GM19023 (cell line): ENCODE results near the gene MECR.

Experiments
- ATAC-seq: cut with Tn5 transposase; IDR thresholded peaks from one replicate; pipeline ENCODE4 v1.9.1; 2021; ENCODE audit warnings: mild to moderate bottlenecking, moderate library complexity; ENCODE audit not compliant: unreplicated experiment

The MECR gene

DNA sequence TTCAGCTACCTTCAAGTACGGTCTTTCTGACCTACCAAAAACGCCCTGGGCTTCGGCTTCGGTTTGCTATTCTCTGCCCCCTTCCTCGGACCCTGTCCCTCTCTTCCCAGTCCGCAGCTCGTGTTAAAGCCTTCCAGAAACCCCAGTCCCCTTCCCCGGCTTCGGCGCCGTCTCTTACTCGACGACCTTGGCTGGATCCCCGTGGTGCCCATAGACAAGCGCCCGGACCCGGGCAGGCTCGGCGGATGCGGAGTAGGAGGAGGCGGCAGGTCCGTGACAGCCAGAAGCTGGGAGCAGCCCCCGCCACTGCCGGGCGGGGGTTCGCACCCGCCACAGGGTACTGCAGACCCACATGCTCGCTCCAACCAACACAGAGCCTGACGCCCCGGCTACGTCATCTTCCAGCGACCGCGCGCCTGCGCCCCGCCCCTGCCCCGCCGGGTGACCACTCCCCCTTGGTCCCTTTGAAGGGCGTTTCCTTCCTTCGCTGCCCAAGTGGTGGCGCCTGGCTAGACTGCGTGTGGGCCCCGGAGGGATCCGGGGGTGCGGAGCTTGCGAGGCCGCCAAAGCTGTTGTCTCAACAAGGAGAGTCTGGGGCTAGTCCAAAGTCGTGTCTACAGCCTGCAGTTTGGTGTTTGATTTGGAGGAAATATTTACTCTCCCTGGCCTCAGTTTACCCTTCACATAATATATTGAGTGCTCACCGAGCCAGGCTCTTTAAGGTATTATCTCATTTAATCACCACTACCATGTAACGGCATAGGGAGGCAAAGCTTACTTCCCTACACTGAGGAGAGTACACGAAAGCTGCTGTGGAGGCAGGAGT is at the start of gene MECR:
MECR (minus strand) TSS at position 382 of the 826 bp plus-strand sequence; CDS start at position 354, 28 bp downstream.
- peak; percentile 87 for ATAC-seq

DNA sequence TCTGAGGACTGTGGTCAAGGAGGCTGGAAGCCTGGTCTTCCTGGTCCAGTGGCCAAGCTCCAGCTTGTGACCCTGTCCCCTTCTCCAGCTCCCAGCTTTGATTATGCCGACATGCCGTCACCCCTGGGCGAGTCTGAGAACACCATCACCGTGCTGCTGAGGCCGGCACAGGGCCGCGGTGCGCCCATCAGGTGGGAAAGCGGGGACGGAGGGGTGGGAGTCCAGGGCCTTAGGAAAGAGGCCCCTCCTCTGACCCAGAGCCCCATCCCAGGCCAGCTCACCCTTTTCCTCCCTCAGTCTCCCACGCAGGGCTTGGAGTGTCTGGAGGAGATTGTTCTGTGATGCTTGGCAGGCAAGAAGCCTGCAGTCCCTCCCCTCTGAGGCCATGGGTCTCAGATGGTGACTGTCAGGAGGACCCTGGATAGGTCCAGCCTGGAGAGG is 49.2 kb upstream of the MECR start:
- no peak for ATAC-seq

GRCh38 chr1:29279406-29279805 is 48.7 kb upstream of the MECR start:
- ATAC-seq: no peak

- ATAC-seq: no peak
Measured at GRCh38 chr1:29278124-29278523, 47.4 kb upstream of the MECR start.

- no peak for ATAC-seq
Measured at GRCh38 chr1:29275435-29275834, 44.7 kb upstream of the MECR start.

DNA sequence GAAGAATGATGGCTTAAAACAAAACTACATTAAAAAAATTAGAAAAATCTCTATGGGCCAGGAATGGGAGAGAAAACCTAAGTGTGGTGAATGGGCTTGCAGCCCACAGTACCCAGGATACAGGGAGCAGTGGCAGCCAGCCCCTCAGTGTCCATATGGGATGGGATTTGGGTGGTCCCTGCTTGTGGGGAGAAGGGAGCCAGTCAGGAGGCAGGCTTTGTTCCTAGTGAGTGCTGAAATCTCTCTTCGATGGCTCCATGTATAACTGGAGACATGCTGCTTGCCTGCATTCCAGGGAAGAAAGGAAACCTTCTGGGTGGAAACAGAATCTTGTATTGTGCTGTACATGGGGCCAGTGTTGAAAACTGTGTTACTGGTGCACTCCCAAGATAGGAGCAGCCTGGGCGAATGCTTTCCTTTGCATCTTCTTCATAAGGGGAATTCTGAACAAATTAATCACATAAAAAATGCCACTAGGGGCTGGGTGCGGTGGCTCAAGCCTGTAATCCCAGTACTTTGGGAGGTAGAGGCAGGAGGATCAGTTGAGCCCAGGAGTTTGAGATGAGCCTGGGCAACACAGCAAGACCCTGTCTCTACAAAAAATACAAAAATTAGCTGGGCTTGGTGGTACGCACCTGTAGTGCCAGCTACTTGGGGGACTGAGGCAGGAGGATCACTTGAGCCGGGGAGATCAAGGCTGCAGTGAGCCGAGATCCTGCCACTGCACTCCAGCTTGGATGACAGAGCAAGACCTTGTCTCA is 41.6 kb upstream of the MECR start:
- no peak for ATAC-seq

- no peak for ATAC-seq
Measured at GRCh38 chr1:29271724-29272123, 41.0 kb upstream of the MECR start.

DNA sequence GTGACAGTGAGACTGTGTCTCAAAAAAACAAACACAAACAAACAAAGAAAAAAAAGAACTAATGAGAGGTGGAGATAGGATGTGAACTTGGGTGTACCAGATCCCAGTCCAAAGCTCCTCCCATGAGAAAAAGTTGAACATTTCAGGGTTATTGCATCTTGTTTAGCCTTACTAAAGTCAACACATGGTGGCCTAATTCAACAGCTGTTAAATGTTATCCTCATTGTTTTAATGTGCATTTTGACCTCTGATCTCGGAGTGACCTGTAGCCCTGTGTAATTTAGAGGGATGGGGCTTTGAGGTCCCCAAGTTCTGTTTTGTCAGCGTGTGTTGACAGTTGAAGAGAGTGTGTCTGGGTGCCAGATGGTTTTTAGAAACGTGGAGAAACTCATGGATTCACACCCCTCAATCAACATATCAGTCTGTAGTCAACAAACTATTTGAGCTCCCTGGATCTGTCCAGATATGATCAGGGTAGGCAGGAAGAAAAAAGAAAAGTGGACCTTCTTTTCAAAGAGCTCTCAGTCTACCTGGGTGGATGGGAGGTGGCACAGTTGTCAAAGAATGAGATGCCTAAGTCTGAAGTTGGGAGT is 40.3 kb upstream of the MECR start:
- no peak for ATAC-seq

DNA sequence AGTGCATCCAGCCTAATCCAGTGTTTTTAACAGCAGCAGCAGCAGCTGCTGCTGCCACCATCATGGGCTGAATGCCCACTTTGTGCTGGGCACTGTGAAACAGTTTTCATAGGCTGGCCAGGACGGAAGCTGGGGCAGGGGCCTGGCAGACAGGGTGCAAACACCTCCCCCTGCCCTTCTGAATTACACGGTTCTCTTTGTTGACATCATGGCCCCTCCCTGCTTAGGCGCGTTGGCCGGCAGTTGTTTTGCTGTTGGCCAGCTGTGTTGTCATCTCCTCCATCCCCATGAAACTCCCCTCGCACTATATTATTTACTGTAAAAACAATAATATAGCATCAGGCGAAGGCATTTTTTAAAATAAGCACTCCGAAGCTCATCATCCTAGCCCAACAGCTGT is 38.6 kb upstream of the MECR start:
- no peak for ATAC-seq

- no peak for ATAC-seq
Measured at GRCh38 chr1:29267321-29268070, 36.8 kb upstream of the MECR start.

GRCh38 chr1:29266912-29267311 is 36.2 kb upstream of the MECR start:
- no peak for ATAC-seq

- ATAC-seq: no peak
Measured at GRCh38 chr1:29264773-29265389, 34.1 kb upstream of the MECR start.

DNA sequence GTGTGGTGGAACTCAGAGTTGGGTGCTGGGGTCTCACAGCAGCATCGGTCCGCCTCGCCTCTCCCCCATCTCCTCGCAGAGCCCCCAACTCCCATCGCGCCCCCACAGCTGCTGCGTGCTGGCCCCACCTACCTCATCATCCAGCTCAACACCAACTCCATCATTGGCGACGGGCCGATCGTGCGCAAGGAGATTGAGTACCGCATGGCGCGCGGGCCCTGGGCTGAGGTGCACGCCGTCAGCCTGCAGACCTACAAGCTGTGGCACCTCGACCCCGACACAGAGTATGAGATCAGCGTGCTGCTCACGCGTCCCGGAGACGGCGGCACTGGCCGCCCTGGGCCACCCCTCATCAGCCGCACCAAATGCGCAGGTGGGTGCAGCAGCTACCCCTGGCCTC is 29.8 kb upstream of the MECR start:
- no peak for ATAC-seq

GRCh38 chr1:29259802-29260441 is 29.2 kb upstream of the MECR start:
- ATAC-seq: no peak

DNA sequence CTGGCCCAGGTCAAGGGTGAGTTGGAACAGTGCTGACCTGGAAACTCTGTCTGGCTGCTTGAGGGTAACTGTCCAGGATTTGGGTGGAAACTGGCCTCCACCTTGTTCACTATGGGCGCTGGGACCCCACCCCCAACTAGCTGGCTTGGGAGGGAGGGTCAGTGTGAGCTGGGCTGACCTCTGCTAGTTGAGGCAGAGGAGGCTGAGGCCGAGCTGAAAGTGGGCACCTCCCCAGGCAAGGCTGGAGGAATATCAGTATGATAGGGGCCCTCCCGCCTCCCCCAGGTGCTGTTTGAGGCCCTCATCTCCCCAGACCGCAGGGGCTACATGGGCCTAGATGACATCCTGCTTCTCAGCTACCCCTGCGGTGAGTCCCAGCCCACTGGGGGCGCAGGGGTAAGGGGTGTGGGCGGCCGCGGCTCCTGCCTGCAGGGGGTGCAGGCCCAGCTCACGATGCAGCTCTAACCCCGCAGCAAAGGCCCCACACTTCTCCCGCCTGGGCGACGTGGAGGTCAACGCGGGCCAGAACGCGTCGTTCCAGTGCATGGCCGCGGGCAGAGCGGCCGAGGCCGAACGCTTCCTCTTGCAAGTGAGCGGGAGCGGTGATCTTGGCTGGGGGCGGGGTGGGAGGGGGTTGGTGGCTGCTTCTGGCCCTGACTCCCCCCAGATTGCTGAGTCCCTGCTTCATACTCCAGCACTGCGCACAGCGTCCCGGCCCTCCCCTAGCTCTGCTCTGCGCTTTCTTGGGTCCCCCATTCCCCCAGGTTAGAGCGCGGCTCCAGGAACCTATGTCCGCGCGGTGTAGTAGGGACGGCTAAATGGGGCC is 28.5 kb upstream of the MECR start:
- ATAC-seq: no peak

GRCh38 chr1:29258189-29258975 is 27.6 kb upstream of the MECR start:
- ATAC-seq: no peak

- no peak for ATAC-seq
Measured at GRCh38 chr1:29256979-29257804, 26.5 kb upstream of the MECR start.

- no peak for ATAC-seq
Measured at GRCh38 chr1:29256394-29256793, 25.7 kb upstream of the MECR start.
